H9 (cell line): Measurements from ENCODE around the gene CDH22. TPM values are rescaled to one million over a fixed set of nuclear protein-coding genes. Genes with fewer than 3 reads are reported as not detected.

Source experiments
- DNase-seq: peaks from one replicate; pipeline ENCODE4 v3.0.0-alpha.2; 2017
- H2AFZ ChIP-seq: one replicate; pipeline ENCODE4 v1.6.1; 2013; ENCODE audit warnings: mild to moderate bottlenecking, low read length, control low read depth, moderate library complexity
- H2AK5ac ChIP-seq: 2 replicates; pipeline ENCODE4 v1.6.1; 2013; ENCODE audit warnings: low read length, control low read depth, mixed read lengths; ENCODE audit not compliant: insufficient read length
- H2BK120ac ChIP-seq: one replicate; pipeline ENCODE4 v1.6.1; 2013; ENCODE audit warnings: low read depth, mild to moderate bottlenecking, low read length, control low read depth, inconsistent platforms; ENCODE audit not compliant: poor library complexity, severe bottlenecking
- H2BK12ac ChIP-seq: 2 replicates; pipeline ENCODE4 v1.6.1; 2013; ENCODE audit warnings: low read length, control low read depth, mixed read lengths, low read depth; ENCODE audit not compliant: insufficient read length
- H2BK15ac ChIP-seq: 2 replicates; pipeline ENCODE4 v1.6.1; 2013; ENCODE audit warnings: low read depth, low read length, control low read depth
- H2BK20ac ChIP-seq: one replicate; pipeline ENCODE4 v1.6.1; 2013; ENCODE audit warnings: low read depth, mild to moderate bottlenecking, low read length, control low read depth, inconsistent platforms; ENCODE audit not compliant: poor library complexity, severe bottlenecking
- H2BK5ac ChIP-seq: 2 replicates; pipeline ENCODE4 v1.6.1; 2013; ENCODE audit warnings: low read length, control low read depth, mixed read lengths; ENCODE audit not compliant: insufficient read length
- H3K14ac ChIP-seq: 2 replicates; pipeline ENCODE4 v1.6.1; 2013; ENCODE audit warnings: low read length, control low read depth; ENCODE audit not compliant: insufficient read depth
- H3K18ac ChIP-seq: 2 replicates; pipeline ENCODE4 v1.6.1; 2013; ENCODE audit warnings: low read depth, mild to moderate bottlenecking, mixed read lengths, low read length, control low read depth; ENCODE audit not compliant: insufficient read length
- H3K23ac ChIP-seq: 2 replicates; pipeline ENCODE4 v1.6.1; 2013; ENCODE audit warnings: low read length, control low read depth, mixed read lengths, low read depth; ENCODE audit not compliant: insufficient read length
- H3K23me2 ChIP-seq: 2 replicates; pipeline ENCODE4 v1.6.1; 2013; ENCODE audit warnings: low read depth, mild to moderate bottlenecking, mixed read lengths, low read length, control low read depth; ENCODE audit not compliant: insufficient read length, poor library complexity, severe bottlenecking
- H3K27ac ChIP-seq: 2 replicates; pipeline ENCODE4 v1.5.1; 2013; ENCODE audit warnings: low read length, control low read depth, mixed read lengths, low read depth; ENCODE audit not compliant: insufficient read length
- H3K27me3 ChIP-seq: 2 replicates; pipeline ENCODE4 v1.6.1; 2013; ENCODE audit warnings: low read length, control low read depth, inconsistent platforms; ENCODE audit not compliant: insufficient read depth
- H3K4ac ChIP-seq: 2 replicates; pipeline ENCODE4 v1.6.1; 2013; ENCODE audit warnings: low read depth, mild to moderate bottlenecking, control low read depth, inconsistent platforms, low read length, moderate library complexity
- H3K4me1 ChIP-seq: 2 replicates; pipeline ENCODE4 v1.6.1; 2013; ENCODE audit warnings: low read length, control low read depth, inconsistent platforms; ENCODE audit not compliant: insufficient read depth
- H3K4me2 ChIP-seq: 2 replicates; pipeline ENCODE4 v1.6.1; 2013; ENCODE audit warnings: low read length, control low read depth, mixed read lengths; ENCODE audit not compliant: insufficient read length, insufficient read depth
- H3K56ac ChIP-seq: 2 replicates; pipeline ENCODE4 v1.6.1; 2013; ENCODE audit warnings: low read depth, mild to moderate bottlenecking, mixed read lengths, low read length, control low read depth; ENCODE audit not compliant: insufficient read length
- H3K79me1 ChIP-seq: 2 replicates; pipeline ENCODE4 v1.6.1; 2013; ENCODE audit warnings: low read depth, mild to moderate bottlenecking, moderate library complexity, low read length, control low read depth, inconsistent platforms; ENCODE audit not compliant: insufficient read depth, poor library complexity, severe bottlenecking
- H3K79me2 ChIP-seq: 2 replicates; pipeline ENCODE4 v1.6.1; 2013; ENCODE audit warnings: low read length, control low read depth, inconsistent platforms; ENCODE audit not compliant: insufficient read depth
- H3K9ac ChIP-seq: 2 replicates; pipeline ENCODE4 v1.6.1; 2013; ENCODE audit warnings: low read length, control low read depth, mixed read lengths; ENCODE audit not compliant: insufficient read length; ENCODE audit errors: extremely low read depth
- H3K9me3 ChIP-seq: one replicate; pipeline ENCODE4 v1.6.1; 2013; ENCODE audit warnings: low read depth, low read length, inconsistent platforms; ENCODE audit not compliant: control insufficient read depth
- H3T11ph ChIP-seq: one replicate; pipeline ENCODE4 v1.6.1; 2013; ENCODE audit warnings: mild to moderate bottlenecking, low read length, control low read depth, inconsistent platforms
- H4K20me1 ChIP-seq: one replicate; pipeline ENCODE4 v1.6.1; 2013; ENCODE audit not compliant: control insufficient read depth, insufficient read length, insufficient read depth
- H4K5ac ChIP-seq: 2 replicates; pipeline ENCODE4 v1.6.1; 2013; ENCODE audit warnings: low read depth, mild to moderate bottlenecking, mixed read lengths, low read length, control low read depth; ENCODE audit not compliant: insufficient read length
- H4K8ac ChIP-seq: replicated peaks from 2 replicates; pipeline ENCODE4 v1.6.1; 2013; ENCODE audit warnings: low read length, control low read depth, mixed read lengths, low read depth; ENCODE audit not compliant: insufficient read length
- H4K91ac ChIP-seq: 2 replicates; pipeline ENCODE4 v1.6.1; 2013; ENCODE audit warnings: low read depth, mild to moderate bottlenecking, moderate library complexity, mixed read lengths, low read length, control low read depth; ENCODE audit not compliant: insufficient read length
- H3K27ac Mint-ChIP-seq, 3 experiments: 2 replicates in 2 of 3; 3 replicates in 1 of 3; pipeline ENCODE4 v1.8.0; 2020 to 2021; ENCODE audit warnings: mixed read lengths in 3 of 3, mild to moderate bottlenecking in 1 of 3, moderate library complexity in 1 of 3
- H3K27me3 Mint-ChIP-seq: 2 replicates; pipeline ENCODE4 v1.8.0; 2021; ENCODE audit warnings: low read depth, mild to moderate bottlenecking, moderate library complexity, mixed read lengths
- H3K36me3 Mint-ChIP-seq, 3 experiments: 2 replicates in 2 of 3; 3 replicates in 1 of 3; pipeline ENCODE4 v1.8.0; 2020 to 2021; ENCODE audit warnings: low read depth in 3 of 3, mixed read lengths in 3 of 3; ENCODE audit not compliant: insufficient read depth in 1 of 3
- H3K4me1 Mint-ChIP-seq, 2 experiments: 2 replicates each; pipeline ENCODE4 v1.8.0; 2020; ENCODE audit warnings: mixed read lengths in 2 of 2
- H3K4me3 Mint-ChIP-seq, 2 experiments: 2 replicates in 1 of 2; 3 replicates in 1 of 2; pipeline ENCODE4 v1.8.0; 2020 to 2021; ENCODE audit warnings: mild to moderate bottlenecking in 2 of 2, mixed read lengths in 2 of 2, moderate library complexity in 1 of 2
- H3K9me3 Mint-ChIP-seq, 2 experiments: 2 replicates in 1 of 2; 3 replicates in 1 of 2; pipeline ENCODE4 v1.8.0; 2020; ENCODE audit warnings: mild to moderate bottlenecking in 2 of 2, mixed read lengths in 2 of 2, moderate library complexity in 1 of 2
- WGBS: extraction: QIAGEN DNeasy Blood & Tissue Kit; methylation state at CpG from one replicate; pipeline ENCODE4 v1.1.7; 2013; ENCODE audit warnings: missing lambda C conversion rate, low lambda C conversion rate, mixed read lengths; ENCODE audit not compliant: insufficient read length; ENCODE audit errors: extremely low coverage; 5-methylcytosine and 5-hydroxymethylcytosine counted together
- total RNA-seq: library from RNA; stranded (reverse); gene quantifications from 2 replicates; pipeline ENCODE4 v1.2.1, GENCODE V29; 2021
- TF ChIP-seq, protein P1 (sequence below): fragments of 200-600 bp; sonication (generic); conservative IDR thresholded peaks from 3 replicates; pipeline ENCODE4 v1.8.0; 2021; ENCODE audit warnings: antibody characterized with exemption, mild to moderate bottlenecking

CDH22 gene
- total RNA-seq, 1 experiment from 2014 or later = not detected

DNA sequence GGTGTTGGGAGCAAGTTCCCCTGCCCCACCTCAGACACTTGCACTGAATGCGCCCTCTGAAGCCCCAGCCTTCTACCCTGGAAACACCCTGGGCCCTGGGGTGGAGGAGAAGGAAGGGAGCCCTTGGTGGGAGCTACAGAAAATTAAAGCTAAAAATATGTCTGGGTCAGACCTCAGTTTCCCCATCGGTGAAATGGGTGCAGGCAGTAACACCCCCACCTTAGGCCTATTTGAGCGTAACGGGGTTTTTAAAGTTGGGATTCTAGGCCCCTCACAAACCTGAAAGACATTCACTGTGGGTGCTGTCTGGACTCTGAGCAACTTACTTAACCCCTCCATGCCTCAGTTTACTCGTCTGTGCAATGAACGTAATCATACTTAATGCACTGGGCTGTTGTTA is 19.3 kb upstream of the CDH22 start:
- Histone ChIP-seq H3K27me3 (no peaks in the 10 kb centered on the region), H4K91ac (no peak overlapping the region), H3K4ac (no peak overlapping the region), H3K14ac (no peak overlapping the region), H3K56ac (no peak overlapping the region), H3K79me2 (no peaks in the 10 kb centered on the region), H3K4me2 (no peak overlapping the region), H3K79me1 (no peaks in the 10 kb centered on the region), H4K8ac (no peak overlapping the region), H2BK5ac (no peak overlapping the region), H3K18ac (no peak overlapping the region), H3K9ac (no peak overlapping the region), H3K4me1 (no peaks in the 10 kb centered on the region), H2BK15ac (no peak overlapping the region), H4K5ac (no peak overlapping the region), H3K23me2 (no peaks in the 10 kb centered on the region), H3K23ac (no peak overlapping the region), H3K27ac (no peak overlapping the region), H2AK5ac (no peak overlapping the region), H2BK12ac (no peak overlapping the region), H3K9me3 (no peaks in the 10 kb centered on the region), H3T11ph (no peak overlapping the region), H2AFZ (no peak overlapping the region), H2BK20ac (no peak overlapping the region), H2BK120ac (no peak overlapping the region), H4K20me1 (no peaks in the 10 kb centered on the region)
- TF ChIP-seq, protein P1, sequence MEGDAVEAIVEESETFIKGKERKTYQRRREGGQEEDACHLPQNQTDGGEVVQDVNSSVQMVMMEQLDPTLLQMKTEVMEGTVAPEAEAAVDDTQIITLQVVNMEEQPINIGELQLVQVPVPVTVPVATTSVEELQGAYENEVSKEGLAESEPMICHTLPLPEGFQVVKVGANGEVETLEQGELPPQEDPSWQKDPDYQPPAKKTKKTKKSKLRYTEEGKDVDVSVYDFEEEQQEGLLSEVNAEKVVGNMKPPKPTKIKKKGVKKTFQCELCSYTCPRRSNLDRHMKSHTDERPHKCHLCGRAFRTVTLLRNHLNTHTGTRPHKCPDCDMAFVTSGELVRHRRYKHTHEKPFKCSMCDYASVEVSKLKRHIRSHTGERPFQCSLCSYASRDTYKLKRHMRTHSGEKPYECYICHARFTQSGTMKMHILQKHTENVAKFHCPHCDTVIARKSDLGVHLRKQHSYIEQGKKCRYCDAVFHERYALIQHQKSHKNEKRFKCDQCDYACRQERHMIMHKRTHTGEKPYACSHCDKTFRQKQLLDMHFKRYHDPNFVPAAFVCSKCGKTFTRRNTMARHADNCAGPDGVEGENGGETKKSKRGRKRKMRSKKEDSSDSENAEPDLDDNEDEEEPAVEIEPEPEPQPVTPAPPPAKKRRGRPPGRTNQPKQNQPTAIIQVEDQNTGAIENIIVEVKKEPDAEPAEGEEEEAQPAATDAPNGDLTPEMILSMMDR = no peak
- no peak for DNase-seq
- Mint-ChIP-seq H3K27ac (no peak overlapping the region), H3K4me3 (no peak overlapping the region), H3K9me3 (no peaks in the 10 kb centered on the region; a peak in 1 of 5 replicates), H3K27me3 (peaks cover 14% of the 10 kb centered on the region), H3K36me3 (no peaks in the 10 kb centered on the region), H3K4me1 (peaks cover 2 to 43% of the 10 kb centered on the region in 2 experiments)
- WGBS = no CpG with 5 or more reads among the region's 6 CpGs
